ENCODE data around the gene APLP2. TPM values are rescaled to one million over a fixed set of nuclear protein-coding genes. Genes with fewer than 3 reads are reported as not detected.

APLP2 gene
- total and polyA plus RNA-seq, 2 of the 13 experiments (the other 11 are each of a cell fraction or from before 2014, with no cell fraction given) = 315 to 594 TPM

DNA sequence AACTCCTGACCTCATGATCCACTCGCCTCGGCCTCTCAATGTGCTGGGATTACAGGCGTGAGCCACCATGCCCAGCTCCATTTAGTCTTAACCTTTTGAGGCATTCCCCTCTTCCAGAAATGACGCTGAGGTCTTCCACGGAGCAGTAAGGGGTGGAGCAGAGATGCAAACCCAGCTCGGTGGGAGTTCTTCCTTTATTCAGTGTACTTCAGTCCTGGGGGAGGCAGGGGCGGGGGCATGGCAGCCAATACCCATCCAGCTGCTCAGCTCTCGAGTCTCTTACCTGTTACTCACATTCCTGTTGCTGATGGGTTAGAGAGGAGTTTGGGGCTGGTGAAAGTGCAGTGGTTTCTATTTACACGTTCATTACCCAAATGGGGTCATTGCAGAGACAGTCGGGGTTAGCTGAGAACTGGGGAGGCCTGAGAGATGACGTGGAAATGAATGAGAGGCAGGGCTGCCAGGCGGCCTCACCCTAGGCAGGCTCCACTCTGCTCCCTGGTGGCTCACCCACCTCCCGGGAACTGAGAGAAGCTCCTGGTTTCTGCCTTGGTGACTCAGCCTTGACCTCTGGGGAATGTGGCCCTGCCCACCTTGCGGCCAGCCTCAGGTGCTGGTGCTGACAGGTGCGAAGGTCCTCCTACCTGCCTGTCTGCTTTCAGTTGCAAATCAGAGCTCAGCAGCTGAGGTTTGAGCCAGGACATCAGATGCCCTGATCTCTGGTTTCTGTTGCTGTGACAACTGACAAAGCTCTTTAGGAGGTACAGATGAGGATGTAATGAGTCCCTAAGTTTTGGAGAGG lies 76.5 kb downstream of the APLP2 start:
- H3K27me3 ChIP-seq (ENCODE audit: control insufficient read depth in 1 of 2, insufficient read depth in 2 of 2, low read length in 2 of 2) = no peaks in the 10 kb centered on the region
- no peak for FAIRE-seq
- H3K4me2 ChIP-seq (ENCODE audit: low read depth, low read length) = peak overlapping the region; percentile 6; the same call in 1 of the 2 replicates
- CTCF ChIA-PET (ENCODE audit: low intra/inter-chr PET ratio, low total read pairs) = no interaction called here
- POLR2A ChIA-PET = interaction anchor here (0.5 to 3.7 kb wide), 8 partner anchors 14 to 367 kb away, joined by 3 to 50 read pairs (median 5); partner anchors contain the start of genes APLP2 and PRDM10
- ATAC-seq = peak; percentile 66
- no peaks in the 10 kb centered on the region for H3K9me3 ChIP-seq (ENCODE audit: low read length)
- peaks cover 2 to 21% of the 10 kb centered on the region in 2 experiments; a peak in 4 of 5 replicates for H3K36me3 ChIP-seq (replicated peaks in 1 of 2; ENCODE audit: control insufficient read depth in 1 of 2, insufficient read depth in 2 of 2, low read length in 2 of 2)
- WGBS (ENCODE audit: low lambda C conversion rate) = 63% methylated on average over 10 of the region's 15 CpGs
- peaks cover 88% of the 10 kb centered on the region for H3K4me1 ChIP-seq (ENCODE audit: insufficient read depth, low read length)
- in situ Hi-C loops (cut with HindIII; ENCODE audit: extremely low pct_ligation_motif_present, low pct_unique_long_range_greater_than_20kb) (loop anchor here (25.0 kb wide), 1 partner anchor 359 kb away; no protein-coding TSS in a partner anchor), intact Hi-C loops (cut with micrococcal nuclease; ENCODE audit: unreplicated experiment) (no loop called here)
- H2AFZ ChIP-seq (ENCODE audit: low read length) = no peak overlapping the region
- no peaks in the 10 kb centered on the region for H3K79me2 ChIP-seq (ENCODE audit: insufficient read depth, low read length)
- H4K20me1 ChIP-seq (ENCODE audit: insufficient read depth, low read length) = no peaks in the 10 kb centered on the region
- no TSS peak for BruUV-seq (replicated peaks)
- no peak overlapping the region; the same call in 1 of the 2 replicates for H3K9ac ChIP-seq (ENCODE audit: insufficient read depth, low read depth, low read length)
- H3K4me3 ChIP-seq (replicated peaks in 1 of 3; ENCODE audit: insufficient read depth in 1 of 3, low read depth in 2 of 3, low read length in 3 of 3) = no peak overlapping the region; a peak in 1 of 6 replicates
- DNase-seq (ENCODE audit: low spot score) = peak; percentile 65
- H3K27ac ChIP-seq (ENCODE audit: extremely low read length, insufficient read depth, low read length) = peak overlapping the region; percentile 87
- TF ChIP-seq, protein P1, sequence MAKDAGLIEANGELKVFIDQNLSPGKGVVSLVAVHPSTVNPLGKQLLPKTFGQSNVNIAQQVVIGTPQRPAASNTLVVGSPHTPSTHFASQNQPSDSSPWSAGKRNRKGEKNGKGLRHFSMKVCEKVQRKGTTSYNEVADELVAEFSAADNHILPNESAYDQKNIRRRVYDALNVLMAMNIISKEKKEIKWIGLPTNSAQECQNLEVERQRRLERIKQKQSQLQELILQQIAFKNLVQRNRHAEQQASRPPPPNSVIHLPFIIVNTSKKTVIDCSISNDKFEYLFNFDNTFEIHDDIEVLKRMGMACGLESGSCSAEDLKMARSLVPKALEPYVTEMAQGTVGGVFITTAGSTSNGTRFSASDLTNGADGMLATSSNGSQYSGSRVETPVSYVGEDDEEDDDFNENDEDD (CRISPR knock-in tag; IDR thresholded peaks at IDR 0.05; ENCODE audit: borderline replicate concordance) = no peak
- no peak for TF ChIP-seq KDM4B (CRISPR knock-in tag; IDR thresholded peaks at IDR 0.05)
- TF ChIP-seq, protein P2, sequence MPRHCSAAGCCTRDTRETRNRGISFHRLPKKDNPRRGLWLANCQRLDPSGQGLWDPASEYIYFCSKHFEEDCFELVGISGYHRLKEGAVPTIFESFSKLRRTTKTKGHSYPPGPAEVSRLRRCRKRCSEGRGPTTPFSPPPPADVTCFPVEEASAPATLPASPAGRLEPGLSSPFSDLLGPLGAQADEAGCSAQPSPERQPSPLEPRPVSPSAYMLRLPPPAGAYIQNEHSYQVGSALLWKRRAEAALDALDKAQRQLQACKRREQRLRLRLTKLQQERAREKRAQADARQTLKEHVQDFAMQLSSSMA (CRISPR knock-in tag; IDR thresholded peaks at IDR 0.05) = no peak
- no peak for TF ChIP-seq HINFP (CRISPR knock-in tag; IDR thresholded peaks at IDR 0.05; ENCODE audit: low read depth)
- peak; percentile 29; the same call in 1 of the 2 replicates for TF ChIP-seq ZBTB33 (CRISPR knock-in tag; IDR thresholded peaks at IDR 0.05)
- TF ChIP-seq EEA1 (CRISPR knock-in tag; IDR thresholded peaks at IDR 0.05; ENCODE audit: borderline replicate concordance) = no peak
- TF ChIP-seq ZMAT3 (CRISPR knock-in tag; conservative IDR thresholded peaks at IDR 0.05) = no peak
- no peak for TF ChIP-seq ZNF777 (CRISPR knock-in tag; IDR thresholded peaks at IDR 0.05)
- TF ChIP-seq ZNF235 (CRISPR knock-in tag; IDR thresholded peaks at IDR 0.05; ENCODE audit: borderline replicate concordance) = no peak
- TF ChIP-seq FIP1L1 (IDR thresholded peaks at IDR 0.05; ENCODE audit: borderline replicate concordance, insufficient read depth, low read depth, low read length) = no peak
- TF ChIP-seq ZNF10 (CRISPR knock-in tag; IDR thresholded peaks at IDR 0.05; ENCODE audit: borderline replicate concordance, low read depth) = no peak
- no peak for TF ChIP-seq ZKSCAN8 (CRISPR knock-in tag; IDR thresholded peaks at IDR 0.05; ENCODE audit: borderline replicate concordance)
- TF ChIP-seq ZBTB8A (CRISPR knock-in tag; IDR thresholded peaks at IDR 0.05; ENCODE audit: borderline replicate concordance, low read depth) = no peak
- TF ChIP-seq, protein P3, sequence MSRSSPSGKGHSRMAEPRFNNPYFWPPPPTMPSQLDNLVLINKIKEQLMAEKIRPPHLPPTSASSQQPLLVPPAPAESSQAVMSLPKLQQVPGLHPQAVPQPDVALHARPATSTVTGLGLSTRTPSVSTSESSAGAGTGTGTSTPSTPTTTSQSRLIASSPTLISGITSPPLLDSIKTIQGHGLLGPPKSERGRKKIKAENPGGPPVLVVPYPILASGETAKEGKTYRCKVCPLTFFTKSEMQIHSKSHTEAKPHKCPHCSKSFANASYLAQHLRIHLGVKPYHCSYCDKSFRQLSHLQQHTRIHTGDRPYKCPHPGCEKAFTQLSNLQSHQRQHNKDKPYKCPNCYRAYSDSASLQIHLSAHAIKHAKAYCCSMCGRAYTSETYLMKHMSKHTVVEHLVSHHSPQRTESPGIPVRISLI (CRISPR knock-in tag; IDR thresholded peaks at IDR 0.05; ENCODE audit: borderline replicate concordance) = no peak
- TF ChIP-seq DPF2 (CRISPR knock-in tag; IDR thresholded peaks at IDR 0.05; ENCODE audit: borderline replicate concordance, low read depth) = no peak
- peak; percentile 42; the same call in 1 of the 2 replicates for TF ChIP-seq POLR2G (IDR thresholded peaks at IDR 0.05; ENCODE audit: low read depth, low read length)

All from HepG2 (cell line).